ENCODE measurements around the gene LY6G6C. TPM values are rescaled to one million over a fixed set of nuclear protein-coding genes. Genes with fewer than 3 reads are reported as not detected.
"Not testable (repeated sequence)": the region's sequence is repeated elsewhere in the genome, so short reads cannot be mapped to it uniquely, and the experiment has no call there.

LY6G6C gene
- total and polyA plus RNA-seq, 11 donors, result 0.27 TPM; not detected in 10

GRCh38 chr6:31710523-31711219 lies 10.9 kb downstream of the LY6G6C start:
- Histone ChIP-seq H3K4me1 (peaks cover 0 to 11% (median 0%) of the 10 kb centered on the region in 12 donors), H3K4me3 (no peak overlapping the region), H3K36me3 (no peaks in the 10 kb centered on the region), H3K27ac (no peak overlapping the region), H3K27me3 (no peaks in the 10 kb centered on the region), H3K9me3 (no peaks in the 10 kb centered on the region)
- TF ChIP-seq CTCF (IDR thresholded peaks at IDR 0.05), result no peak
- ATAC-seq, result no peak
- DNase-seq, result no peak
- intact Hi-C loops (cut with DNase I), result no loop called here
- WGBS, 4 donors, result 53 to 63% (median 59%) methylated on average over 5 of the region's 5 CpGs

GRCh38 chr6:31709157-31709556 lies 12.4 kb downstream of the LY6G6C start:
- intact Hi-C loops (cut with DNase I); H3K36me3 ChIP-seq; H3K27me3 ChIP-seq; H3K9me3 ChIP-seq; H3K4me3 ChIP-seq; DNase-seq; H3K27ac ChIP-seq; ATAC-seq: not testable (repeated sequence)
- H3K4me1 ChIP-seq, result peaks cover 0 to 11% (median 0%) of the 10 kb centered on the region in 12 donors
- WGBS, 4 donors, result 90 to 93% (median 91%) methylated on average over 11 of the region's 11 CpGs

- no peaks in the 10 kb centered on the region for H3K27me3 ChIP-seq
- TF ChIP-seq CTCF (IDR thresholded peaks at IDR 0.05) (no peak), POLR2A (IDR thresholded peaks at IDR 0.05) (no peak)
- intact Hi-C loops (cut with DNase I), result no loop called here
Observed at GRCh38 chr6:31708224-31708623, 13.3 kb downstream of the LY6G6C start.

GRCh38 chr6:31707701-31708100 lies 13.8 kb downstream of the LY6G6C start:
- H3K9me3 ChIP-seq, result no peaks in the 10 kb centered on the region
- no peak overlapping the region for H3K4me3 ChIP-seq
- no peak overlapping the region for H3K27ac ChIP-seq
- DNase-seq, result peak in 1 of 5 donors; percentile 9
- TF ChIP-seq CTCF (IDR thresholded peaks at IDR 0.05) (no peak), POLR2A (IDR thresholded peaks at IDR 0.05) (no peak)
- peaks cover 0 to 16% (median 5%) of the 10 kb centered on the region in 12 donors for H3K4me1 ChIP-seq
- no peaks in the 10 kb centered on the region for H3K27me3 ChIP-seq
- intact Hi-C loops (cut with DNase I), result no loop called here
- no peak for ATAC-seq
- 86 to 100% (median 92%) methylated on average over 2 to 10 of the region's 10 CpGs for WGBS, 4 donors
- H3K36me3 ChIP-seq, result no peaks in the 10 kb centered on the region

More at GRCh38 chr6:31708224-31708623, 13.3 kb downstream of the LY6G6C start:
- Histone ChIP-seq H3K36me3 (no peaks in the 10 kb centered on the region), H3K27ac (no peak overlapping the region), H3K9me3 (no peaks in the 10 kb centered on the region), H3K4me1 (peaks cover 0 to 16% (median 5%) of the 10 kb centered on the region in 12 donors), H3K4me3 (no peak overlapping the region)
- 96 to 98% (median 97%) methylated on average over 3 of the region's 3 CpGs for WGBS, 4 donors
- no peak for ATAC-seq
- DNase-seq, result no peak

GRCh38 chr6:31706599-31706998 lies 14.9 kb downstream of the LY6G6C start, which contains the start of gene LY6G6F:
LY6G6F (plus strand) TSS chr6:31706866; CDS start chr6:31706907, 41 bp downstream.
- TF ChIP-seq POLR2A (IDR thresholded peaks at IDR 0.05) (no peak), CTCF (IDR thresholded peaks at IDR 0.05) (no peak)
- H3K9me3 ChIP-seq, result no peaks in the 10 kb centered on the region
- H3K27ac ChIP-seq, result no peak within 1 kb of the TSS
- no peak within 1 kb of the TSS for H3K4me3 ChIP-seq
- H3K4me1 ChIP-seq, result peaks cover 3 to 24% (median 11%) of the 10 kb centered on the region in 12 donors
- WGBS, 4 donors, result 8 to 31% (median 22%) methylated on average over 3 of the region's 3 CpGs
- no peaks in the 10 kb centered on the region for H3K36me3 ChIP-seq
- intact Hi-C loops (cut with DNase I), result no loop called here
- peak in 1 of 5 donors; percentile 15 for DNase-seq
- no peaks in the 10 kb centered on the region for H3K27me3 ChIP-seq
- no peak for ATAC-seq
